Left renal pelvis (tissue), 4 donors: ENCODE data around the gene TFAP2A. TPM values are rescaled to one million over a fixed set of nuclear protein-coding genes. Genes with fewer than 3 reads are reported as not detected.

ENCODE experiments used
- DNase-seq, 4 donors: peaks; one replicate each; pipeline ENCODE4 v3.0.0-alpha.2; 2013; ENCODE audit warnings: low read depth in 4 of 4, low spot score in 3 of 4
- polyA plus RNA-seq, 4 donors: library from polyadenylated mRNA; unstranded; fragments of 120-200 nt; gene quantifications; one replicate each; pipeline ENCODE4 v1.2.1, GENCODE V29; 2013; ENCODE audit not compliant: insufficient read length in 4 of 4

TFAP2A gene
- 10 to 100 TPM in 3 of 4 donors, under 1 TPM in 1; 0.85 to 42.6 (median 28.9) TPM for polyA plus RNA-seq

DNA sequence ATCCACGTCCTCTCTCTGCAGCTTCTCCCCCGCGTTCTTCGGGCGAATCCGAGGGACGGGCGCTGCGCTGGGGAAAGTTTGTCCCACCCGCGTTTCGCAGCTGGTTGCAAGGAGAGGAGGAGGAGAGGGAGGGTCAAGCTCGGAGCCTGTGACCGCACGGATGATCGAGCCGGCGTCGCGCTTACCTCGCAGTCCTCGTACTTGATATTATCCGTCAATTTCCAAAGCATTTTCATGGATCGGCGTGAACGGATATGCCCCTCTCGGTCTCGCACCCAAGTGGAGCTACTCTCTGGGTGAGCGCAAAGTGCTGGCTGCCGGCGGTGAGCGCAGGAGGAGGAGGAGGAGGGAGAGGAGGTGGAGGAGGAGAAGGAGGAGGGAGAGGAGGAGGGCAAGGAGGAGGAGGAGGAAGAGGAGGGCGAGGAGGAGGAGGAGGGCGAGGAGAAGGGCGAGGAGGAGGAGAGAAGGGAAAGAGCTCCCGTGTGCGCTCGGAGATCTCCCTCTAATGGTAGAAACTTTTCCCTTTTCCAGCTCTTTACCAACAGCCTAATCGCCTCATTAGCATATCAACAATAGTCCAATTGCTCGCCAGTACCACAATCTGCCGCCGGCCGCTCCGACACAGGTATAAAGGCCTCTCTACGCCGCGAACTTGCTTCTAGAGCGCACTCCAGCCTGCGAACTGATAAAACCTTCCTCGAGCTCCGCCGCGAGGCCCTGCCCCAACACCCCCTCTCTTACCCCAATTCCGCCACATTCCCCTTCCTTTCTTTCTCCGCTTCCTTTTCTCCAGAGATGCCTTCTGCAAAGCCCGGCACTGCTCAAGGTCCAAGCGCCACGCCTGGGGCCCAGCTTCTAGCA is at the start of gene TFAP2A:
TSS of gene TFAP2A (minus strand) at position 319 of the 861 bp plus-strand sequence. CDS start at position 236, 83 bp downstream.
- DNase-seq = no peak

DNA sequence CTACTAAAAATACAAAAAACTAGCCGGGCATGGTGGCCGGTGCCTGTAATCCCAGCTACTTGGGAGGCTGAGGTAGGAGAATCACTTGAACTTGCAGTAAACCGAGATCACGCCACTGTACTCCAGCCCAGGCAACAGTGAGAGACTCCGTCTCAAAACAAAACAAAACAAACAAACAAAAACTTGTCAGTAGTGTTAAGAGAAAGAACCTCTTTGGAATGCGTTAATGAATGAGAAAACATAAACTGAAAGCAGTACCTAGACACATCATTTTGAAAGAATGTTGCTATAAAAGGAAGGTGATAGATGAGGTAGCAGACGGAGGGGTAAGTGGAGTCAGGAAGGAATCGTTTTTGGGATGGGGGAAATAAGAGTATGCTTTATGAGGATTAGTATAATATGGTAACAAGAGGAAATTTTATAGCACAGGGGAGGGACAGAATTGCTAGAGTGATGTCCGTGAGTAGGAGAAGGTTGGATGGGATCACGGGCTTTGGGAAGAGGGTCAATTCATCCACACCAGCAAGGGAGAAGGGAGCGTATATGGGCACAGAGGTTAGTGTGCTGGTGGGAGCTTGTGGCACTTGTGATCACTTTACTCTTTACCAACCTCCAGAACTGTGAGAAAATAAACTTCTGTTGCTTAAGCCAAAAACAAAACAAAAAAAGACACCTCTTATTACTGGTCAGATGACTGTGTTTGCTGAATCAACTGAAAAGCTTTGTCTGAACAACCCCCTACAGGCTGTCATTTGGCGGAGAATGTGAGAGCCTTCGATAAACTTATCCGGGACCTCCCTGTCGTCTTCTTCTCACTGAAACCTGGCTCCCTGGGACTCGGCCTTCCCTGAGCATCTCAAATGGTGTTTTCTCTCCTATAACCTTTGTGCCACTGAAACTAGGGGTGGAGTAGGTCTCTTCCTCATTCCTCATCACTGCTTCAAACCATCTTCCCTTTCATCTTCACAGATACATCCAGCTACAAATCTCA is 48.9 kb upstream of the TFAP2A start:
- DNase-seq = no peak

DNA sequence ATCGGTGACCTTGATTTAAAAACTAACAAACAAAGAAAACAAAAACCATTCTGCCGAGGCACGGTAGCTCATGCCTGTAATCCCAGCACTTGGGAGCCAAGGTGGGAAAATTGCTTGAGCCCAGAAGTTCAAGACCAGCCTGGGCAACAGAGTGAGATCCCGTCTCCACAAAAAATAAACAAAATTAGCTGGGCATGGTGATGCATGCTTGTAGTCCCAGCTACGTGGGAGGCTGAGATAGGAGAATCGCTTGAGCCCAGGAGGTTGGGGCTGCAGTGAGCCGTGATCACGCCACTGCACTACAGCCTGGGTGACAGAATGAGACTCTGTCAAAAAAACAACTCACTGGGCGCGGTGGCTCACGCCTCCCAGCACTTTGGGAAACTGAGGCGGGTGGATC is 48.2 kb upstream of the TFAP2A start:
- no peak for DNase-seq

GRCh38 chr6:10461850-10462249 is 47.0 kb upstream of the TFAP2A start:
- DNase-seq = no peak

DNA sequence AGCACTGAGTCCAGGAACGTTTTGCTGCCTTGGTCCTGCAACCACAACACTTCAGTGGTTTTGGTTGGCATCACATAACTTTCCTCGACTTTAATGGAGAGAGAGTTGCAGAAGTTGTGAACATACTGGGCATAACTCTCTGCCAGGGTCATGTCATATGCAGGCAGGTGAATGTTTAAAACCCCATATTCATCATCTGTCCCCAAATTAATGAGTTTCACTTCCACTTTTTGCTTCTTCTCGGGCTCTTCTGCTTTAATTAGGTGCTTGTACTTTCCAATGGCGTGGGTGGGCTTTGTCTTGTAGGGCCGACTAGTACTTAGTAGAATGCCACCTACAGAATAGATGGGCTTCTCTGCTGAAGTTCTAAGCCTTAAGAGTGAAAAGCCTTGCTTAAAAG is 45.2 kb upstream of the TFAP2A start:
- DNase-seq = no peak

GRCh38 chr6:10458287-10458686 is 43.4 kb upstream of the TFAP2A start:
- no peak for DNase-seq

GRCh38 chr6:10453596-10453995 is 38.7 kb upstream of the TFAP2A start:
- DNase-seq = no peak

GRCh38 chr6:10451828-10452509 is 37.1 kb upstream of the TFAP2A start:
- DNase-seq = no peak

DNA sequence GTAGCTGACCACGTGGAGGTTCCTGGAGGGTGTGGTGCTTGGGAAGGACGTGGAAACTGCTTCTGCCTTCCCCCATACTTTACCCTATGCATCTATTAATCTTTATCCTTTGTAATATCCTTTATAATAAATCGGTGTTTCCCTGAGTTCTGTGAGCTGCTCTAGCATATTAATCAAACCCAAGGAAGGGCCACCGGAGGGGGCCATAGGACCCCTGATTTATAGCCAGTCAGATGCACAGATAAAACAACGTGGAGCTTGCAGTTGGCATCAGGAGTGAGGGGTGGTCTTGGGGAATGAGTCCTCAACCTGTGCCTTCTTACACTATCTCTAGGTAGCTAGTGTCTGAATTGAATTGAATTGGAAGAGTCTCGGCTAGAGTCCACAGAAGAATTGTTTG is 36.5 kb upstream of the TFAP2A start:
- no peak for DNase-seq

DNA sequence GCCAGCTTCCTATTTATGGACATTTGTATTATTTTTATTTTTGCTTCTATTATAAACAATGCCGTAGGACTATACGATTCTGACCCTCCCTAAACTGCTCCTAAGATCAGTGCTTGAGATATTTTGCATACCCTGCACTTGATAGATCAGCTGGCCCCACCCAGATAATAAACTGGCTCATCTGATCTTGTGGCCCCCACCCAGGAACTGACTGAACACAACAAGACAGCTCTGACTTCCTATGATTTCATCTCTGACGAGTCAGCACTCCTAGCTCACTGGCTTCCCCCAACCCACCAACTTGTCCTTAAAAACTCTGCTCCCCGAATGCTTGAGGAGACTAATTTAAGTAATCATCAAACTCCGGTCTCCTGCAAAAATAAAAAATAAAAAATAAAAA is 34.9 kb upstream of the TFAP2A start:
- no peak for DNase-seq

DNA sequence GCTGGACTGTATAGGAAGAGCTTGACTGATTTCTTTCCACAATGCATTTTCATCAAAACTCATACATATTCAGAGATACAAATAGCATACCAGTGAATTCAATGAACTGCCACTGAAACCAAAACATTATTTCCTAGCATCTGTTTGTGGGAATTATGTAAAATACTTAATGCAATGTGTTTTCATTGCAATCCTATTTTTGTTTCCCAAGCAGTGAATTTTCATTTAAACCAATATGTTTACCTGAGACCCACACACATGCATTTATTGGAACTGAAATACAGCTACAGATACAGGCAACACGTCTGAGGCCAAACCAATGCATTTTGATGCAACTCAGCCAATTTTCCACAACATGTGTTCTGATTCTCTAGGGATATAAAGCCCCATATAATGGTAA is 33.2 kb upstream of the TFAP2A start:
- no peak for DNase-seq

DNA sequence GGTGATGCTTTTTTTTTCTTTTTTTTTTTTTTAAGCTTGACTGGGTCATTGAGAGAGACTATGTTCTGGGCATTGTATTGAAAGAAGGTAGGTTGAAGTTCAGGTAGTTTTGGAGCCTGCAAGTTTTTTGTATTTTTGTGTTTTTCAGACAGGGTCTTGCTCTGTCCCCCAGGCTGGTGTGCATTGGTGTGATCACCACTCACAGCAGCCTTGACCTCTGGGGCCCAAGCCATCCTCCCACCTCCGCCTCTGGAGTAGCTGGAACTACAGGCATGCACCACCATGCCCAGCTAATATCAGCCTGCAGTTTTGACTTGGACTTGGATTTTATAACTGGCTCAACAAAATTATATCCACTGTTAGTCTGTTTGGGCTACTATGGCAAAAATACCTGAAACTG is 31.7 kb upstream of the TFAP2A start:
- DNase-seq = no peak

GRCh38 chr6:10441655-10442009 is 26.8 kb upstream of the TFAP2A start:
- DNase-seq = no peak

- no peak for DNase-seq
These were observed 26.3 kb upstream of the TFAP2A start for GRCh38 chr6:10441004-10441654.

DNA sequence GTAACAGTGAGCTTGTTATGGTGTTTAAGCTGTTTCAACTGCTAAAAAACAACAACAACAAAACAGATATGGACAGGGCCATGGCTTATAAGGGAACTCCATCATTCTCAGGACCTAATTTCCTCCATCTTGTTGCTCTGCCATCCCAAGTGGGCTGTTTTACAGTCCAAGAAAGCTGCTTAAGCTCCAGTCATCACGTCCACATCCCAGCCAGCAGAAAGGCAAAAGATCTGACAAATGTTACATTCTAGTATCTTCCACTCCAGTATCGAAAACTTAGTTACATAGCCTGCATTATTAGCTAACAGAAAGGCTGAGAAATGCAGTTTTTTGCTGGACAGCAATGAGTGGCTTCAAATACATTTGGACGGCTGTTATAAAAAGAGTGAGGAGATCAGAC is 23.0 kb upstream of the TFAP2A start:
- DNase-seq = no peak

- DNase-seq = no peak
These were observed 19.4 kb upstream of the TFAP2A start for GRCh38 chr6:10434235-10434634.

DNA sequence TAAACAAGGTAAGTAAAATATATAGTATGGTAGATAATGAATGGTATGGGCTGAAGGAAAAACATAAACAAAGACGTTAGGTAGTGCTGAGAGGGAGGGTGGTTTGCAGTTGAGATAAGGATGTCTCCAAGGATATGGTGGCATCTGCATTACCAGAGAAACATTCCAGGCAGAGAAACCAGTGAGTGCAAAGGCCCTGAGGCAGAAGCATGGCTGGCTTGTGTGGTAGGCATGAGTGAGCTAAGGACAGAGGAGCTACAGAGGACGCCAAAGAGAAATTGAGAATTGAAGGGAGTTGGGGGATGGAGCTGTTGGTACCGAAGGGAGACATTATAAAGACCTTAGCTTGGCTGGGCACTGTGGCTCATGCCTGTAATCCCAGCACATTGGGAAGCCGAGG is 18.4 kb upstream of the TFAP2A start:
- DNase-seq = no peak

DNA sequence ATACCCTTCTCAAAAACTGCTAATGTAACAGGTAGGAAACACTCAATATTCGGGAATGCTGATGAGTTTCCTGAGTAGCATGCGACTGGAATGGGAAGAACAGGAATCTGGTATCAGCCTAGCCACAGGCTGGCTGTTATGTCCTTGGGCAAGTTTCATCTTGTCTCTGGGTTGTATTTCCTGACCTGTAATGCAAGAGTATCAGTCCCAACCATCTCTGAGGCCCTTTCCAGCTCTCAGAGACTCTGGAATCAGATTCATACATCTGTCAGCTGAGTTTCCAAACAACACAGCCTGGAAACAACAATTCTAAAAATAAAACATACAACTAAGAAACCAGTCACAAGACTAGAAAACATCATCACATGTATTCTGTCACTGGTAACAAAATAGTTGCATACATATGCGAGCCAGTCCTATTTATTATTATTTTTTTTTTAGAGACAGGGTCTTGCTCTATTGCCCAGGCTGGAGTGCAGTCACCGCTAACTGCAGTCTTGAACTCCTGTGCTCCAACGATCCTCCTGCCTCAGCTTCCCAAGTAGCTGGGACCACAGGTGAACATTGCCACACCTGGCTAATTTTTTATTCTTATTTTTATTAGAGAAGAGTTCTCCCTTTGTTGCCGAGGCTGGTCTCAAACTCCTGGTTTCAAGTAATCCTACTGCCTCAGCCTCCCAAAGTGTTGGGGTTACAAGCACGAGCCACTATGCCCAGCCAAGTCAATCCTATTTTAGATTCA is 16.7 kb upstream of the TFAP2A start:
- no peak for DNase-seq

DNA sequence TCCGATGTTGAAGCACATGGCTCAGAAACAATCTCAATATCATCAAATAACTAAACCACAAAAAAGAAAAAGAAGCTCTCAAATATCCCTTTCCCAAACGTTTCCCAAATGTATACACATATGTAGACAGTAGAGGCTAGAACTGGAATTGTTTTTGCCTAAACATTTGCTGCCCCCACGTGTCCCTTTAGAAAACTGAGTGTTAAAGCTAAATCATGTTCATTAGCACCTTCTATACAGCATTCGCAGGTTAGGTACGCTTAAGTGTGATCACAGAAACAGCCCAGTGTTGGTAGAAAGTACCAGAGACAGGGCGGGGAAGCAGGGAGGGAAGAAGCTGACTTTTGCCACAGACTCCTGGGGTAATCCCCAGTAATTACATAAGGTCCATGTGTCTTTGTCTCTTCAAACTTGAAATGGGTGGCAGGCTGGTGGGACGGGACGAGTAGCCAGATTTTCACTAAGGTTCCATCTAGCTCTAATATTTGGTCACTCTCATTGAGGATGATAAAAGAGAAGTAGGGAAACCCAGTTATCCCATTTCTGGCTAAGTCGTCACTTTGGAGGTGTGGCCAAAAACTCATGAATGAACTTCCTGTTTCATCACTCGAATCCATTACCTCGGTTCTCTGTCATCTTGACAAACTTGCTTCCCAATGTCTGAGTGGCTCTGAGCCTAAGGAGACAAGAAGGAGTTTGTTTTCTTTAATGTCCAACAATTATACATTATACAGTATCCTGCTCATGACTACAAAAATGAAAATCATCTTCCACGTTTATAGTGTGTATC is 15.0 kb upstream of the TFAP2A start:
- no peak for DNase-seq
